H1 (cell line): Measurements from ENCODE around the gene GPR137. TPM values are rescaled to one million over a fixed set of nuclear protein-coding genes. Genes with fewer than 3 reads are reported as not detected.

Experiments
- CTCF ChIA-PET: fragments of 300-600 bp; sonication (Branson Sonifier 250); formaldehyde crosslinking; loops from one replicate; lab custom pipeline; 2021; ENCODE audit not compliant: partially characterized antibody; lab: Charles Lee
- POLR2A ChIA-PET: fragments of 300-600 bp; sonication (Branson Sonifier 250); formaldehyde crosslinking; loops from one replicate; lab custom pipeline; 2021; ENCODE audit warnings: inconsistent platforms; ENCODE audit not compliant: partially characterized antibody; lab: Charles Lee
- DNase-seq, 2 experiments: peaks; one replicate each; pipeline versions ENCODE4 v3.0.0 to v3.0.0-alpha.2; 2010 to 2022; ENCODE audit warnings: low spot score in 2 of 2, low read depth in 1 of 2, mixed read lengths in 1 of 2
- FAIRE-seq: peaks from 2 replicates; lab custom pipeline; 2011; peaks lifted over from hg19 to GRCh38; lab: Jason Lieb, UNC
- H2AFZ ChIP-seq: 2 replicates; pipeline ENCODE4 v1.8.1; 2012; ENCODE audit warnings: low read length, inconsistent platforms
- H2AK5ac ChIP-seq: 2 replicates; pipeline ENCODE4 v1.6.1; 2013; ENCODE audit warnings: low read depth, low read length
- H2BK120ac ChIP-seq: replicated peaks from 2 replicates; pipeline ENCODE3; 2013; ENCODE audit warnings: low read depth, low read length, inconsistent platforms
- H2BK12ac ChIP-seq: 2 replicates; pipeline ENCODE4 v1.6.1; 2013; ENCODE audit warnings: low read depth, low read length
- H2BK15ac ChIP-seq: 2 replicates; pipeline ENCODE4 v1.6.1; 2013; ENCODE audit warnings: low read length
- H2BK20ac ChIP-seq: 2 replicates; pipeline ENCODE4 v1.6.1; 2013; ENCODE audit warnings: low read length
- H2BK5ac ChIP-seq: 2 replicates; pipeline ENCODE4 v1.6.1; 2013; ENCODE audit warnings: low read depth, low read length
- H3K14ac ChIP-seq: 2 replicates; pipeline ENCODE4 v1.6.1; 2013; ENCODE audit warnings: inconsistent platforms; ENCODE audit not compliant: insufficient read length
- H3K18ac ChIP-seq: 2 replicates; pipeline ENCODE4 v1.6.1; 2013; ENCODE audit warnings: low read length; ENCODE audit errors: extremely low read depth
- H3K23ac ChIP-seq: 2 replicates; pipeline ENCODE4 v1.6.1; 2013; ENCODE audit warnings: inconsistent platforms; ENCODE audit not compliant: insufficient read length
- H3K23me2 ChIP-seq: 2 replicates; pipeline ENCODE4 v1.6.1; 2013; ENCODE audit warnings: low read depth, low read length
- H3K27ac ChIP-seq: 2 replicates; pipeline ENCODE4 v1.6.1; 2011; ENCODE audit warnings: low read depth, low read length, inconsistent platforms
- H3K27me3 ChIP-seq, 4 experiments: replicated peaks in 1 of 4; 1 replicate in 1 of 4; 2 replicates in 3 of 4; pipeline versions ENCODE4 v1.6.1 to v1.8.1; 2011 to 2013; ENCODE audit warnings: low read length in 3 of 4, mild to moderate bottlenecking in 3 of 4, inconsistent platforms in 2 of 4, mixed read lengths in 2 of 4, moderate library complexity in 1 of 4; ENCODE audit not compliant: control insufficient read depth in 3 of 4, insufficient read depth in 3 of 4; ENCODE audit errors: extremely low read depth in 1 of 4
- H3K36me3 ChIP-seq, 4 experiments: 2 replicates each; pipeline versions ENCODE4 v1.6.1 to v1.8.1; 2011 to 2013; ENCODE audit warnings: mild to moderate bottlenecking in 4 of 4, low read length in 3 of 4, moderate library complexity in 2 of 4, control low read depth in 1 of 4, inconsistent platforms in 1 of 4; ENCODE audit not compliant: insufficient read depth in 4 of 4, control insufficient read depth in 2 of 4
- H3K4ac ChIP-seq: replicated peaks from 2 replicates; pipeline ENCODE3; 2013; ENCODE audit warnings: low read length, low read depth, mixed read lengths, inconsistent platforms; ENCODE audit not compliant: insufficient read length
- H3K4me1 ChIP-seq, 4 experiments: replicated peaks in 1 of 4; 1 replicate in 1 of 4; 2 replicates in 3 of 4; pipeline versions ENCODE4 v1.6.1 to v1.8.1; 2011 to 2013; ENCODE audit warnings: low read length in 3 of 4, inconsistent platforms in 2 of 4, mixed read lengths in 1 of 4; ENCODE audit not compliant: insufficient read depth in 4 of 4, control insufficient read depth in 3 of 4
- H3K4me2 ChIP-seq, 2 experiments: 2 replicates each; pipeline versions ENCODE4 v1.6.1 to v1.8.1; 2011 to 2013; ENCODE audit warnings: low read depth in 2 of 2, low read length in 2 of 2, control low read depth in 1 of 2, inconsistent platforms in 1 of 2, mild to moderate bottlenecking in 1 of 2; ENCODE audit not compliant: insufficient read depth in 1 of 2
- H3K4me3 ChIP-seq, 4 experiments: fragments of 200-600, 300-600 bp in 1 of 4; sonication (generic), shearing (Covaris generic), sonication (Bioruptor Twin) in 1 of 4; 2 replicates each; pipeline versions ENCODE4 v1.5.1 to v1.8.1; 2011 to 2016; ENCODE audit warnings: low read length in 4 of 4, low read depth in 3 of 4, control low read depth in 2 of 4, inconsistent platforms in 2 of 4, mild to moderate bottlenecking in 2 of 4, mixed read lengths in 1 of 4, moderate library complexity in 1 of 4; ENCODE audit not compliant: insufficient read depth in 2 of 4; ENCODE audit errors: extremely low read depth in 1 of 4
- H3K56ac ChIP-seq: replicated peaks from 2 replicates; pipeline ENCODE3; 2013; ENCODE audit warnings: low read depth, mild to moderate bottlenecking, mixed read lengths, low read length, inconsistent platforms; ENCODE audit not compliant: insufficient read length
- H3K79me1 ChIP-seq: 2 replicates; pipeline ENCODE4 v1.6.1; 2013; ENCODE audit warnings: low read depth, low read length, control low read depth
- H3K79me2 ChIP-seq, 2 experiments: 2 replicates each; pipeline versions ENCODE4 v1.6.1 to v1.8.1; 2012 to 2013; ENCODE audit warnings: low read length in 2 of 2, mild to moderate bottlenecking in 2 of 2, inconsistent platforms in 1 of 2; ENCODE audit not compliant: insufficient read depth in 2 of 2, control insufficient read depth in 1 of 2
- H3K9ac ChIP-seq, 4 experiments: replicated peaks in 1 of 4; 1 replicate in 1 of 4; 2 replicates in 3 of 4; pipeline versions ENCODE4 v1.6.1 to v1.8.1; 2011 to 2013; ENCODE audit warnings: low read depth in 3 of 4, low read length in 3 of 4, control low read depth in 2 of 4, mild to moderate bottlenecking in 2 of 4, moderate library complexity in 2 of 4, inconsistent platforms in 1 of 4; ENCODE audit errors: extremely low read depth in 1 of 4
- H3K9me3 ChIP-seq, 2 experiments: 2 replicates each; pipeline versions ENCODE4 v1.6.1 to v1.8.1; 2012 to 2013; ENCODE audit warnings: mild to moderate bottlenecking in 2 of 2, moderate library complexity in 2 of 2, control low read depth in 1 of 2, inconsistent platforms in 1 of 2, low read depth in 1 of 2, low read length in 1 of 2, mixed read lengths in 1 of 2; ENCODE audit not compliant: insufficient read depth in 2 of 2
- H4K20me1 ChIP-seq, 2 experiments: replicated peaks in 1 of 2; 2 replicates each; pipeline versions ENCODE3 to v1.8.1; 2011 to 2013; ENCODE audit warnings: inconsistent platforms in 2 of 2, low read length in 2 of 2, mild to moderate bottlenecking in 1 of 2; ENCODE audit not compliant: insufficient read depth in 2 of 2, control insufficient read depth in 1 of 2
- H4K5ac ChIP-seq: 2 replicates; pipeline ENCODE4 v1.6.1; 2013; ENCODE audit warnings: low read length, low read depth, mixed read lengths, inconsistent platforms; ENCODE audit not compliant: insufficient read length
- H4K8ac ChIP-seq: 2 replicates; pipeline ENCODE4 v1.8.0; 2013; ENCODE audit warnings: mild to moderate bottlenecking, moderate library complexity, low read length, inconsistent platforms; ENCODE audit not compliant: insufficient read depth; ENCODE audit errors: extremely low read depth
- H4K91ac ChIP-seq: replicated peaks from 2 replicates; pipeline ENCODE3; 2013; ENCODE audit warnings: low read length, mixed read lengths, inconsistent platforms; ENCODE audit not compliant: insufficient read length
- CHD2 ChIP-seq: IDR thresholded peaks from 2 replicates; pipeline ENCODE4 v1.6.1; 2012; ENCODE audit warnings: low read length, improper control_type of control experiment
- CTBP2 ChIP-seq: IDR thresholded peaks from 2 replicates; pipeline ENCODE4 v1.7.0; 2011; ENCODE audit warnings: borderline replicate concordance, mild to moderate bottlenecking, moderate library complexity, mixed read lengths, low read length; ENCODE audit not compliant: insufficient read depth, insufficient read length
- FOSL1 ChIP-seq: IDR thresholded peaks from 2 replicates; pipeline ENCODE4 v1.6.1; 2011; ENCODE audit warnings: mild to moderate bottlenecking, low read depth, low read length, moderate library complexity; ENCODE audit not compliant: insufficient read depth
- GABPA ChIP-seq: IDR thresholded peaks from 2 replicates; pipeline ENCODE4 v1.6.1; 2011; ENCODE audit warnings: mild to moderate bottlenecking, low read length, moderate library complexity, borderline replicate concordance; ENCODE audit not compliant: insufficient read depth
- RFX5 ChIP-seq: IDR thresholded peaks from 2 replicates; pipeline ENCODE4 v1.6.1; 2011; ENCODE audit warnings: low read depth, low read length, improper control_type of control experiment, borderline replicate concordance
- RNF2 ChIP-seq: fragments of 200-900, 300-1000 bp; sonication (generic); IDR thresholded peaks from 2 replicates; pipeline ENCODE4 v1.7.1; 2016; ENCODE audit warnings: borderline replicate concordance, low read depth, mild to moderate bottlenecking, antibody characterized with exemption, low read length; ENCODE audit not compliant: poor library complexity, severe bottlenecking; ENCODE audit errors: missing control alignments
- SAP30 ChIP-seq: fragments of 300-600 bp; sonication (generic); IDR thresholded peaks from 2 replicates; pipeline ENCODE4 v1.7.1; 2012; ENCODE audit warnings: low read length, moderate library complexity, mild to moderate bottlenecking, inconsistent platforms; ENCODE audit not compliant: insufficient read depth, insufficient replicate concordance
- TBP ChIP-seq: IDR thresholded peaks from 2 replicates; pipeline ENCODE4 v1.6.1; 2011; ENCODE audit warnings: low read depth, low read length, improper control_type of control experiment
- WGBS, 2 experiments: shearing (Covaris generic) in 1 of 2; methylation state at CpG; one replicate each; pipeline versions ENCODE4 v1.1.6 to v1.1.7; 2013 to 2015; ENCODE audit warnings: low lambda C conversion rate in 2 of 2, mixed read lengths in 2 of 2, inconsistent platforms in 1 of 2, low coverage in 1 of 2, missing lambda C conversion rate in 1 of 2; ENCODE audit not compliant: insufficient replicate concordance in 2 of 2, insufficient coverage in 1 of 2, insufficient read length in 1 of 2; ENCODE audit errors: extremely low coverage in 1 of 2, missing lambda C conversion rate in 1 of 2; 5-methylcytosine and 5-hydroxymethylcytosine counted together
- polyA plus RNA-seq, 7 experiments: library from polyadenylated mRNA; depleted of rRNA in 3 of 7; stranded (reverse) in 5 of 7; unstranded in 2 of 7; fragments of >200 nt in 5 of 7; fragments of 200-250 nt in 2 of 7; gene quantifications; 1 replicate in 5 of 7; 2 replicates in 1 of 7; 4 replicates in 1 of 7; pipeline versions ENCODE4 v1.2.1 to v1.2.3, GENCODE V29; 2011 to 2013; ENCODE audit warnings: missing spikeins in 2 of 7, mixed read lengths in 2 of 7
- total RNA-seq: library from RNA; stranded (reverse); fragmentation: NEBNext Ultra II Directional; extraction: Animal tissue kit (Norgen Biotek cat#: 25700); gene quantifications from 2 replicates; pipeline ENCODE4 v1.2.1, GENCODE V29; 2021

Gene GPR137
- total and polyA plus RNA-seq, 2 of the 8 experiments (the other 6 are each of a cell fraction or from before 2014, with no cell fraction given): 36.2 to 37.8 TPM

DNA sequence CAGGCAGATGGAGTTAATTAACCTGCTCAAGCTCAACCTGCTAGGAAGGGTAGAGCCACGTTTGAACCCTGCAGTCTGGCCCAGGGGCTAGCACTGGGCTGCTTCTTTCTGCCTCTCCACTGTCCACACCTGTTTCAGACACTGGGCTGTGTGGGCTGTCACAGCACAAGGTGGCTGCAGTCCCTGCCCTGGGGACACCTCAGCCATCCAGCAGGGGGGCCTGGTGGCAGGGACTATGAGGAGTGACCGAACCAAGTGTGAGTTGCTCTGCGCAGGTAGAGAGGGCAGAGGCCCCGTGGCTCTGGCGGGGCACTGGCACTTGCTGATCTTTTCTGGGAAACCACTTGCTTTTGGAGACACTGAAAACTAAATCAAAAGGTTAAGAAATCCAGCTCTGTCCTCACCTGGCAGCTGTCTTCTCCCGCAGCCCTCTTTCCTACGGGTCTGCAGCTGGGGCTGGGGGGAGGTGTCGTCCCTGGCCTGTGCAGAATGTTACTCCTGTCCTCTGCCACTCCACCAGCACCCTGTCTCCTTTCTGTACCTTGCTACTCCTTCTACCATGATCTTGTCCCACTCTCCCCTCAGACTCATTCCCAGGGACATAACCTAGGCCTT lies 7.0 kb upstream of the GPR137 start:
- no peak overlapping the region for H2BK12ac ChIP-seq
- no peaks in the 10 kb centered on the region; a peak in 1 of 8 replicates for H3K36me3 ChIP-seq
- no peak overlapping the region for H2AFZ ChIP-seq
- no peak overlapping the region for H2BK120ac ChIP-seq
- no peak overlapping the region for H3K23ac ChIP-seq
- ChIA-PET CTCF (interaction anchor here (0.7 to 13.7 kb wide), 9 partner anchors 9 to 78 kb away, joined by 3 to 168 read pairs (median 5); partner anchors contain the start of genes CATSPERZ, ESRRA and FERMT3), POLR2A (interaction anchor here (0.6 to 9.5 kb wide), 6 partner anchors 9 to 33 kb away, joined by 3 to 79 read pairs (median 4); partner anchors contain the start of gene PLCB3)
- H3K4me2 ChIP-seq: no peak overlapping the region
- H3K79me2 ChIP-seq: no peaks in the 10 kb centered on the region
- no peak overlapping the region for H3K14ac ChIP-seq
- no peak overlapping the region for H2BK20ac ChIP-seq
- no peak overlapping the region for H2BK5ac ChIP-seq
- H3K9ac ChIP-seq: no peak overlapping the region
- no peak overlapping the region for H3K4me3 ChIP-seq
- H3K4me1 ChIP-seq: peaks cover 0 to 5% (median under 1%) of the 10 kb centered on the region in 4 experiments; a peak in 1 of 7 replicates
- no peak overlapping the region for H4K5ac ChIP-seq
- no peak overlapping the region for H3K27ac ChIP-seq
- DNase-seq (no peak), FAIRE-seq (no peak)
- no peak overlapping the region for H2AK5ac ChIP-seq
- WGBS, 2 experiments: 94% methylated on average over 8 of the region's 8 CpGs; no CpG with 5 or more reads in 1 of the 2 experiments
- H4K8ac ChIP-seq: no peak overlapping the region
- H3K9me3 ChIP-seq: no peaks in the 10 kb centered on the region
- no peak overlapping the region for H2BK15ac ChIP-seq
- H3K27me3 ChIP-seq: no peaks in the 10 kb centered on the region
- H3K23me2 ChIP-seq: no peaks in the 10 kb centered on the region
- H4K91ac ChIP-seq: no peak overlapping the region
- no peak overlapping the region for H3K4ac ChIP-seq
- no peak overlapping the region for H3K18ac ChIP-seq
- H4K20me1 ChIP-seq: no peaks in the 10 kb centered on the region
- H3K79me1 ChIP-seq: no peaks in the 10 kb centered on the region; the same call in 1 of the 2 replicates
- H3K56ac ChIP-seq: no peak overlapping the region
- TF ChIP-seq GABPA (no peak), FOSL1 (no peak), CHD2 (no peak), SAP30 (no peak), CTBP2 (no peak), RFX5 (no peak), TBP (no peak), RNF2 (no peak)
